Astrocyte of the spinal cord (primary cell): ENCODE measurements around the gene SIGLEC5.
"Not testable (repeated sequence)": the region's sequence is repeated elsewhere in the genome, so short reads cannot be mapped to it uniquely, and the experiment has no call there.

Experiments
- DNase-seq: peaks from one replicate; pipeline ENCODE4 v3.0.0; 2011; ENCODE audit warnings: low read depth, low spot score
- H3K4me3 ChIP-seq: 2 replicates; pipeline ENCODE4 v1.5.1; 2011; ENCODE audit warnings: low read depth, mild to moderate bottlenecking, low read length, moderate library complexity
- CTCF ChIP-seq: IDR thresholded peaks from 2 replicates; pipeline ENCODE4 v1.5.1; 2012; ENCODE audit warnings: low read depth, mild to moderate bottlenecking, low read length, inconsistent platforms
- in situ Hi-C: cut with HindIII; loops from 2 replicates; pipeline ENCODE4 v1.10.0; 2017; ENCODE audit warnings: low sequenced_read_pairs

SIGLEC5 gene

DNA sequence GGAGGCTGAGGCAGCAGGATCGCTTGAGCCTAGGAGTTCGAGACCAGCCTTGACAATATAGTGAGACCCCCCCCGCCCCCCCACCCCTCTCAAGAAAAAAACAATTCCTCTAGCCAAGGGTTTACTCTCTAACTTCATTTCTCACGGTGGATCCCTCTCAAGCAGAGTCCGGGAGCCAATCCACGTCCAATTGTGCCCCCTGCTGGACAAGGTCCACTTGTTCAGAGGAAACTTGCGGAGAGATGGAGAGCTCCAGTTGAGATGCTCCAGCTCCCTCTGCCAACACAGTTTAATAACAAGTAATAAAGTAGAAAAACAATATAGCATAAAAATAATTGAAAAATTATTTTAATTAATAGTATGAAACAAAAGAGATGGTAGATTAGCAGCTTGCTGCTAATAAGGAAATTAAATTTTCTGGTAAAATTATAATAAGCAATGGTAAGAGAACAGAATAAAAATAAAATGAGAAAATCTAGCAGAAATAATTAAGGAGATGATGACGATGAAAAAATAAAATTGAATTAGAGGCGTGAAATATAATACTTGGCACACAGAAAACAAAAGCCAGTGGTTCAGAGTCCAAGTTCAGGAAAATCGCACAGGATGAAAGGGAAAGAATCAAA is 30.9 kb upstream of the SIGLEC5 start:
- H3K4me3 ChIP-seq, result no peak overlapping the region
- in situ Hi-C loops, result no loop called here
- peak; percentile 78 for TF ChIP-seq CTCF
- peak; percentile 75 for DNase-seq

DNA sequence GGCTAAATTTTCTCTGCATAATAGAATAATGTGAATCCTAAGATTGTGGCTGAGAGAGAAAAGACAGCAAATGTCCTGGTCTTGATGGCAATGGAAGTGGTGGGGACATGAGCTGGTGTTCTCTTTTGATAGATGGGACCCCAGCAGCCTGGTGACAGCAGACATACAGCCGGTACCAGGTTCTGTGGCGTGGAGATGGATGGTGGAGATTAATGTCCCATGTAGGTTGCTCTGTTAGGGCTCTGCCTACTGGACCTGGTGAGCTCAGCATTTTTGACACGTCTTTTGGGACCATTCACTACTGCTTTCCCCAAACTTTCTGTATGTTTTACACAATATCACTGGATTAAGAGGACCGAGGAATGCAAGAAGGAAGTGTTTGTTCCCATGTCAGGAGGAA is 24.6 kb upstream of the SIGLEC5 start:
- in situ Hi-C loops, result no loop called here
- no peak for DNase-seq
- H3K4me3 ChIP-seq, result no peak overlapping the region
- no peak for TF ChIP-seq CTCF

DNA sequence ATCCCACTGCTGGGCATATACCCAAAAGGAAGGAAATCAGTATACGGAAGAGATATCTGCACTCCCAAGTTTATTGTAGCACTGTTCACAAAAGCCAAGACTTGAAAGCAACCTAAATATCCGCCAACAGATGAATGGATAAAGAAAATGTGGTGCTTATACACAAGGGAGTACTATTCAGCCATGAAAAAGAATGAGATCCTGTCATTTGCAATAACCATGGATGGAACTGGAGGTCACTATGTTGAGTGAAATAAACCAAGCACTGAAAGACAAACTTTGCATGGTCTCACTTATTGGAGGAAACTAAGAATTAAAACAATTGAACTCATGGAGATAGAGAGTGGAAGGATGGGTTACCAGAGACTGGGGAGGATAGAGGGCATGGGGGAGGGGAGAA is 23.0 kb upstream of the SIGLEC5 start:
- no peak for DNase-seq
- in situ Hi-C loops, result no loop called here
- TF ChIP-seq CTCF, result no peak

DNA sequence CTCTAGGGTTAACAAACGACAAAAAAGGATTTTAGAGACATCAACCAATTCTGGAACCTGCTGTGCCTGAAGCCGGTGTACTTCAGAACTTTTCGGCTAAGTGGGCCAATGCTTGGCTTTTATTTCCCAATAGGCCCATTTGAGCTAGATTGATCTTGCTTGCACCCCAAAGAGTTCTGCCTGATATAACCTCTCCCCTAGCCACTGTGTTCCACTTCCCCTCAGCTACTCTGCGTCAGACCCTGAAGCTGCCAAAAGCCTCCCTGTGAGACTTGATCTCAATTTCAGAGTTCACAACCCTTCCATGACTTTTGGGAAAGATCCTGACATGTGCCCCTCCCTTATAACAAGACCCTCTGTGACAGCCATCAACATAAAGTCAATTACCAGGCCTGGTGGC is 22.1 kb upstream of the SIGLEC5 start:
- no peak for TF ChIP-seq CTCF
- in situ Hi-C loops, result no loop called here
- no peak overlapping the region for H3K4me3 ChIP-seq
- no peak for DNase-seq

More for the DNA sequence above, 23.0 kb upstream of the SIGLEC5 start:
- no peak overlapping the region for H3K4me3 ChIP-seq

DNA sequence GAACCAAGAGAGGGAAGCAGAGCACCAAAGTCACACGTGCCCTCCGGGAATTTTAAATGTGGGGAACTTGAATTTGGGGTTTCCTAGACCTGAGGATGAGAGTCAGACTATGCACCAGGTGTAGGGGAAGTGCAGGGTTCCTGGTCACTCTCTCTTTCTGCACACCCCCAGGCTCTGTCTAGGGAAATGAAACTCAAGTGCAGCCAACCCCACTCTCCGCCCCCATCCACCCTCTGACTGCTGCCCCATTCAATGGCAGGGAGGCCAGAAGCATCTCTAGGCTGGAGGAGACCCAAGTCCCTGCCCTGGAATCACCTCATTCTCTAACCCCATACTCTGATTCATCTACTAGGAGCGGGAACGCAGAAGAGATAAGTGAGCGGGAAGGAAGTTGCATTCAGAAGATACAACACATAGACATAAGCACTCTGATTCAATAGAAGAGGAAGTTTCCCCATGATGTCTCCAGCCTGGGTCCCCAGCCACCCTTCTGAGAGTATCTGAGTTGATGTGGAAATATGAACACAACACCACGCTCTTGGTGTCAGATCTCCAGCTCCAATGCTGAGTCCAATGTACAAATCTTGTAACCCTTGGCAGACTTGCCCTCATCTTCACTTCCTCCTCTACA is 21.1 kb upstream of the SIGLEC5 start:
- in situ Hi-C loops, result no loop called here
- no peak for TF ChIP-seq CTCF
- no peak overlapping the region for H3K4me3 ChIP-seq
- no peak for DNase-seq

DNA sequence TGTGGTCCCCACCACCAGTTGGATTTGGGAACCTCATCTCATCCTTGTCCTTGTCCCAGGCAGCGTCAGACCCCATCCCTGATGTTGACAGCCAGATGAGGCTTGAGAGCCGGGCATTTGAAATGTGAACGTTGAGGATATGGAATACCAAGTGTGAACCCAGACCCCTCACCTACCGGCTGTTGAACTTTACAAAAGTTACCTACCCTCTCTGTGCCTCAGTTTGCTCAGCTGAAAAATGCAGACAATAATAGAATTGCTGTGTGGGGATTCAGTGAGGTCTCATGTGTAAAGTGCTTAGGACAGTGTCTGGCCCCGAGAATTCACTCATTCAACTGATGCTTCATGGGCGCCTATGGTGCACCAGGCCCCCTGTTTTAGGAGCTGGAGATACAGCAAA is 17.1 kb upstream of the SIGLEC5 start:
- in situ Hi-C loops, result no loop called here
- H3K4me3 ChIP-seq, result no peak overlapping the region
- no peak for TF ChIP-seq CTCF
- no peak for DNase-seq

DNA sequence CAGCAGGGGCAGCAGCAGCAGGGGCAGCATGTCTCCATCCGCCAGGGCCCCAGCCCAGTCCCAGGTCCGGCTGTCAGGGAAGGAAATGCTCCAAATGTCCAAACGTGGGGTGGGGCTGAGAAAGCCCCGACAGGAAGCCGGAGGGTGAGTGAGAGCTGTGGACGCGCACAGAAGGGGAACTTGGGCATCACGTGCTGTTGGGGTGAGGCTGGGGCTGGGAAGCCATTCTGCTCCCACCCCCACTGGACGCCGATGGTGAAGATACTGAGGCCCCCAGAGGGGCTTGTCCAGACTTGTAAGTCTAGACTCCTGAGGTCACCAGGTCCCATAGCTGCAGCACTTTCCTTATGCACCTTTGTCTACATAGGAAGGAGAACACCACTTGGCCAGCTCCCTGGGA is 16.5 kb upstream of the SIGLEC5 start, which contains the start of gene SIGLEC14:
Gene SIGLEC14, minus strand, starts transcription at position 96 of the 400 bp plus-strand sequence. Its CDS starts 66 bp downstream, at position 30.
- in situ Hi-C loops, H3K4me3 ChIP-seq, DNase-seq: not testable (repeated sequence)
